Activated gamma-delta T cell treated with Interleukin-2 at 50 U/mL for 16 hours (primary cell): Measurements from ENCODE around the gene PHF21A.
A peak's percentile ranks its signal among the peaks of the same experiment; 100 is the strongest.

Experiments used
- DNase-seq: peaks from one replicate; pipeline ENCODE4 v3.0.0-alpha.2; 2020

PHF21A gene

DNA sequence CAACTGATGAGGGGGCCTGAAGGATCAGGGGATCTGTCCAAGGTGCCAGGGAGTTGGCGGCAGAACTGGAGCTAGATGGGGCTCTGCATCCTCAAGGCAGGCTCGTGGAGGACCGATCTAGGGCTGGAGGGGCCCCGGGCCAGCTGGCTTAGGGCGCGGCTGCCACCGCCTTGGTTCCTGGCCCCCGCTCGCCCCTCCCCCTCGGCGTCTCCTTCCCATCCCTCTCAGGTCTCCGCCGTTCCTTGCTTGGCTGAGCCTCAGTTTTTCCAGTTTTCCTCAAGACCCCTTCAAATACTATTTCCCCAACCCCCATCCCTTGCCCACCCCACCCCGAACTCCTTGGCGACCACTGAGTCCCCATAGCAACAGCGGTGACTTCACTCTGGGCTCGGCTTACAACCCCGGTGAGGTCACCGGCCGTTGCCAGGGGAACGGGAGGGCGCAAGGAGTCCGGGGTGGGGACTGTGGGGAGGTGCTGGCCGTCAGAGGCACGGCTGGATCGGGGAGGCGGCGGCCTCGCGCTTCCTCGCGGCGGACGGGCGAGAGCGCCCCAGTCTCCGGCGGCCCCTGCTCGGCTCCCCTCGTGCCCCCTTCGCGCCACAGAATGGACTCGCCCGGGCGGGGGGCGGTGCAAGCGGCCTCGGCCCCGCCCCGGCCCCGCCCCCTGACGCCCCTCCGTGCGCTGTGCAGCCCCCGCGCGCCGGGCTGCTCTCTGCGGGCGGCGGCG, 221.6 kb downstream of the PHF21A start:
- peak; percentile 57 for DNase-seq

DNA sequence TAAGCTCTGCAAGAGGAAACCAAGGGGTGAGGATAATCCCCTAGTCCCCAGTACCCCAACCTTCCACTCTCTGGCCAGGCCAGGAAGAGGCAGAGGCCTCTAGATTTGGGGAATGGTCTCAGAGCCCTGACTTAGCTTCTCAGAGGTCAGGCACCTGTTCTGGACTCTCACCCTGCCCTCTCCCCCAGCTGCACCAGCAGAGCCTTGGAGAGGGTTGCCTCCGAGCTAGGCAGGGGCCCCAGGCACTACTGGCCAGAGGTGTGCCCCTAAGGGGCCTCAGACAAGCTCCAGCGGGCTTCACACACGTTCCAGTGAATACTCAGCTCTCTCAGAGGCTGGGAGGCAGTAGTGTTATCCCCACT, 222.2 kb downstream of the PHF21A start:
- DNase-seq: no peak

DNA sequence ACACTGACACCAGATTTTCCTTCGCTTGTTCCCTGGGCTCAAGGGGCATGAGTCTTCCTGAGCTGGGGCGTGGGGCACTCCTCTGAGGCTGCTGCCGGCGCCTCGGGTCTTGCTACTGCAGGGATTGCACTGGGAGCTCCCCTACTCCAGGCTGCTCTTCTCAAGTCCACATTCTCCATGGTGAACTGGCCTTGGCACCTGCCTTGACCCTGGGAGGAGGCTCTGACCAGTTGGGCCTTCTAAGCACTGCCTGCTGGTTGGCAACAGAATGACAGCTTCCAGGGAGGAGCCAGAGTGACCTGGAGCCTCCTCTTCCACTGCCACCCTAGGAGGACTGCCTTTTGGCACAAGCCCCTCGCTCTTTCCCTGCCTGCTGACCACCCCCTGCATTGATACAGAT, 223.7 kb downstream of the PHF21A start:
- DNase-seq: no peak

DNA sequence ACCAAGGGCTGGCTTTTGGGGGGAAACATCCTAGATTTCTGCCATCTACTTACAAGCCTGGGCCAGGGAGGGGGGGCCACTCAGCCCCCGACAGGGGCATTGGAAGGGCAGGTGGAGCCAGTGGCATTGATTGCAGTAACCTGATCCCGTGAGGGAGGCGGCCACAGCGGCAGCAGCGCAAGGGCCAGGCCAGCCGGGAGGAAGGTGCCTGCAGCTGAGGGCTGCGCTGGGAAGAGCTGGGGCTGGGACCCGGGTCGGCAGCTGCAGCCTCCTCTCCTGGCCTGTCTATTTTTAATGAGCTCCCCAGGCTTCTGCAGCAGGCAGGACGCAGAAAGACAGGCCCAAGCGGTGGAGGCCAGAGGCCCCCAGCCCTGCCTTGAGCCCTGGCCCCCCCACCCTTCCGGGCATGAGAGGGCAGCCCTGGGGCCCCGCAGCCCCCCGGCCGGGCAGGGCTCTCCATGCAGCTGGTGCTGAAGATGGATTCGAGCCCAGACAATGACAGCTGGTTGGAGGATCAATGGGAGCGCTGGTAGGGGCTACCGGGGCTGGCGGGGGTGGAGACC, 224.8 kb downstream of the PHF21A start:
- DNase-seq: no peak

DNA sequence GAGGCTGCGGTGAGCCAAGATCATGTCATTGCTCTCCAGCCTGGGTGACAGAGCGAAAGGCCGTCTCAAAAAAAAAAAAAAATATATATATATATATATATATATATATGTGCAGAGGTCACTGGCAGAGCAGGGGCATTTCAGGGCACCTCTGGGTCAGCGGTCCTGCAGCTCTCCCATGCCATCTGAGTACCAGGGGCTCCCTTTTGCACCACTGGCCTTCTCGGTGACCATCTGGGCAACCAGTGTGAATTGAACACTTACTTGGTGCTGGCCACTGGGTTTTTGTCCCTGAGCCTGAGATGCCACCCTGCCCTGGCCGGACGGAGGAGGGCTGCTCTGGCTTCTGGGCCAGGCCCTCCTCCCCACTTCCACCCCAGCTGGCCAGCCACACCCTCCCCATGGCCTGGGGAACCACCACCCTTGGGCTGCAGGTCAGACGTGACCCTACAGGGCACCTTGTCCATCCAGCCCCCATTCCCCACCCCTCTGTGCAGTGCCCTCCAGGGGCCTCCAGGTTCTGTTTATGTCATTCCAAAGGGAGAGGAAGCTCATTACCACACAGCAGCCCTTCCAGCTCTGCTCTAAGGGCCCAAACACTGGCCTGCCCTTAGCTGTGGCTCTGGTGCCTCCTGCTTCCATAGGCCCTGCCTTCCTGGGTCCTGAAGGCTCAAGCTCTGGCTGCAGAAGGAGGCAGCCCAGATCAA, 225.5 kb downstream of the PHF21A start:
- no peak for DNase-seq

DNA sequence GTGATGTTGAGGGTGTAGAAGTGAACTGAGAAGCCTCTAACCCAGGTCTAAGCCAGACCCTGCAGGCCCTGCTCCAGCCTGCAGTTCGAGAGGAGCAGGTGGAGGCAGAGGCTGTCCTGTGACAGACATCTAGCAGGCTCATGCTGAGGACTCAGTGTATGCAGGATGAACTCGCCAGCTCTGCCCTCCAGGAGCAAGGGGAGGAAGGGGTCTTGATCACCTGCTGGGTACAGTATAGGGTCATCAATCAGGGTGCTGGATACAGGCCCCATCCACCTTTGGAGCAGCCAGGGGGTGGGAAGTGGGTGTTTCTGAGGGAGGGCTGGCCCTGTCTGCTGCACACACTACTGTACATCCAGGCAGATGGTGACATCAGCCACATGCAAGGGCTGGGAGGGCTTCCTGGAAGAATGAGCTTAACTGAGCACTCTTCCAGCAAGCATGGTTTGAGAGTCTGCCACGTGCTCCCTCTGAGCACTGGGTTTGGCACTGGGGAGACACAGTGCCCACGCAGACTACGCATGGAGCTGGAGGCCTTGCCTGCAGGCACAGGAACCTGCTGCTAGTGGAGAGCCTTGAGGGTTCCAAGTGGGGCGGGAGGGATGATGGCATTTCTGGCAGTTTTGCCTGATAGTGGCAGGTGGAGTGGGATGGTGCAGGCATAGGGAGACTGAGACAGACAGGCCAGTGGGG, 226.6 kb downstream of the PHF21A start:
- DNase-seq: no peak

DNA sequence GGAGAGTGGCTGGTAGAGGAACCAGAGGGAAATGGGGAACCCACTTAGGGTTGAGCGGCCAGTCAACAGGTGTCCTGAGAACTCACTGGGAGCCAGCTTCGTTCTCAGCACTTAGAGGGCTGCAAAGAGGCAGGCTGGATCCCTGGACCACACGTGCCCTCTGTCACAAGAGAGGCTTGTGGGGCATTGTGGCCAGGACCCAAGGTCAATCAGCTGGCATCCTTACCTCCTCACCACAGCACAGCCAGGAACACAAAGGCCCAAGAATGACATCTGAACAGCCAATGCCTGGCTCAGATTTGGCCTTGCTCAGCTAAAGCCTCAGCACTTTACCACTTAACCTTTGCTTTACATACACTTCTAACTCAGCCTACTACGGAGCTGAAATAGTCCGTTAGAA, 228.4 kb downstream of the PHF21A start:
- no peak for DNase-seq

DNA sequence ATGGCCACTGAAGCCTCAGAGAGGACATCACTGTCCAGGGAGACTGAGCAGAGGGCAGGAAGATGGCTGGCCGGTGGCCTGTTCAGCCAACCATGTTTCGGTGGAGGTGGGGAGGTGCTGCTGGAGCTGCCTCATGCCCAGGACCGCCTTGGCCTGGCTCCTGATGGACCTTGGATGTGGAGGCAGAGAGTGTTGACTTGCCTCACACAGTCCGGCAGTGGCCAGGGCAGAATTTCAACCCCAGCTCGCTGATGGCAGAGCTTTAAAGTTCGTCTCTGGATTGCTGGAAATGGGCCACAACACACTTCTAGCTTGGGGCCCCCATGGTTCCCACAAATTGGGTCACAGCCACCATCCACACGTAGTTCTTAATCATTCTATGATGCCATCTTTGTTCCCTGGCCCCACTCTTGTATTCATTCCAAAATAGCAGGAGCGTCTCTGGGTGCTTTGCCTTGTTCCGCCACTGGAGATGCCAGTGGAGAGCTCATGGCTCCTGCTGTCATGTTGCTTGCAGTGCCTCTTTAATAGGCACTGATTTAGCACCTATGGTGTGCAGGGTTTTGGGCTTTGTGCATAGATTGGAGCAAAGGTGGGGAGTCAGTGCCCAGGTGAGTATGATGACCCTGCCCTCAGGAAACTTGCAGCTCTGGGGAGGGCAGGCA, 230.2 kb downstream of the PHF21A start:
- no peak for DNase-seq

DNA sequence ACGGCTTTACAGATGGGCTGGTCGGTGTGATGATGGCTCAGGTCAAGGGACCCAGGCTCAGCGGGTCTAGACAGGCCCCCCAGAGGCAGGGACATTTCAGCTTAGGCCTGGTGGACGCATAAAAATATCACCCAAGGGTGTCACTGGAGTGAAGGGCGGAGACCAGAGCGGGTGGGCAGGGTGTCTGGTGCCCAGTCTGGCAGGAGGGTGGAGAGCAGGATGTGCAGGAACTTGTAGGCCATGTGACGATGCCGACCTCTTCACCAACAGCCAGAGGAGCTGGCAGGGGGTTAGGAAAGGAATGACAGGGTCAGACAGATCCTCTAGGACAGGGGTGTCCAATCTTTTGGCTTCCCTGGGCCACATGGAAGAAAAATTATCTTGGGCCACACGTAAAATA, 231.3 kb downstream of the PHF21A start:
- DNase-seq: no peak

DNA sequence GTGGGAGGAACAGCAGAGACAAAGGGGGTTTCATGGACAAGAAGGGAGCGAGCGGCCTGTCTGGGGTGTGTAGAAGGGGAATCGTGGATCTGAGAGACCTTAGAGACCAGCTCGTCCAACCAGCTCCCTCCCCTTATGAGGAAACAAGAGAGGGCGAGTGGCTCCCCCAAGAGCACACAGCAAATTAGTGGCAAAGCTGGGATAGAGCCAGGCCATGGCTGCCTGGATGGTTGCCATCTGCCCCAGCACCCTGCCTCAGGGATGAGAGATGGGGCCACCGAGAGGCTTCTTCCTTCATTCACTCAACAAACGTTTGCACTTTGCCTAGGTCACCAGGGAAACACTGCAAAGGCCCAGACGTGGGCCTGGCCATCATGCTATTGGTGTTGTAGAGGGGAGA, 231.7 kb downstream of the PHF21A start:
- DNase-seq: no peak

DNA sequence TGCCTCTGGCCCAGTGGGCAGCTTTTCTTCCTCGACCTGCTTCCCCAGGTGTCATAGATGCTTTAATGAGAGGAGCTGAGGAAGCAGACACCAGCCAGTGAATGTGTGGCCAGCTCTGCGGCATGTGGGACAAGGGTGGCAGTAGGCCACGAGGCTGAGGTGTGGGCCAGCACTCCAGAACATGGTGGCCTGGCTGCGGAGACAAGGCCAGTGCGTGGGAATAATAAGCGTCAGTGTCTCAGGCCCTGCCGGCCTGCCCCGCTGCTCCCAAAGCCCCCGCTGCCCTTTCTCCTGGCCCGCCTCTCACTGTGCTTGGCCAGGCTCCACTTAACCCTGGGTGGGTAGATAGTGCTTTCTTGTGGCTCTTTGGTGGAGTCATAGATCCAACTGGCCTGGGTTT, 233.7 kb downstream of the PHF21A start:
- no peak for DNase-seq

DNA sequence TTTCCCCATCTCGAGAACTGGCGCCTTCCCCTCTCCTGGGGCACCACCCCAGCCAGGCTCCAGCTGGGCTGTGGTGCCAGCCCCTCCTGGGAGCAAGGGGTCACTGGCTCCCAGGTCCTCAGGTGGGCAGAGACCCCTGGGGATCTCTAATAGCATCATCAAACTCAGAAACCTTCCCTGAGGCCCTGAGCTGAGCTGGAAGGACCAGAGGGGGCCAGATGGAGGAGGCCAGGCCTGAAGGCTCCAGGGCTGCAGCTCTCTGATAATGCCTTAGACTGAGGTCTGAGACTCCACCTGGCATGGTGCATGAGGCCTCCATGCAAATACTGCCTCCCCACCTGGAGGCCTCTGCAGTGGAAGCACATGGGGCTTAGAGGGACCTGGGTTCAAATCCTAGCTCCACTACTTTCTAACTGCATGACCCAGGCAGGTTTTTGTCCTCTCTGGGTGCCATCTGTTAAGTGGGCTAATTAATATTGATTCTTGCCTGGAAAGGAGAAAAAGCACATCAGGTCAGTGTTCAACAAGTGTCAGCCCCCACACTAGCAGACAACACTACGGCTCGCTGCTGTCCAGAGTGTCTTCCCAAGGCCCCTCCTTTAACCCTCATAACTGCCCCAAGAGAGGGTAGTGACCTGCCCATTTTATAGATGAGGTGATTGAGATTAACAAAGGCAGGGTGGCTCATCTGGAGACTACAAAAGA, 234.3 kb downstream of the PHF21A start:
- no peak for DNase-seq

DNA sequence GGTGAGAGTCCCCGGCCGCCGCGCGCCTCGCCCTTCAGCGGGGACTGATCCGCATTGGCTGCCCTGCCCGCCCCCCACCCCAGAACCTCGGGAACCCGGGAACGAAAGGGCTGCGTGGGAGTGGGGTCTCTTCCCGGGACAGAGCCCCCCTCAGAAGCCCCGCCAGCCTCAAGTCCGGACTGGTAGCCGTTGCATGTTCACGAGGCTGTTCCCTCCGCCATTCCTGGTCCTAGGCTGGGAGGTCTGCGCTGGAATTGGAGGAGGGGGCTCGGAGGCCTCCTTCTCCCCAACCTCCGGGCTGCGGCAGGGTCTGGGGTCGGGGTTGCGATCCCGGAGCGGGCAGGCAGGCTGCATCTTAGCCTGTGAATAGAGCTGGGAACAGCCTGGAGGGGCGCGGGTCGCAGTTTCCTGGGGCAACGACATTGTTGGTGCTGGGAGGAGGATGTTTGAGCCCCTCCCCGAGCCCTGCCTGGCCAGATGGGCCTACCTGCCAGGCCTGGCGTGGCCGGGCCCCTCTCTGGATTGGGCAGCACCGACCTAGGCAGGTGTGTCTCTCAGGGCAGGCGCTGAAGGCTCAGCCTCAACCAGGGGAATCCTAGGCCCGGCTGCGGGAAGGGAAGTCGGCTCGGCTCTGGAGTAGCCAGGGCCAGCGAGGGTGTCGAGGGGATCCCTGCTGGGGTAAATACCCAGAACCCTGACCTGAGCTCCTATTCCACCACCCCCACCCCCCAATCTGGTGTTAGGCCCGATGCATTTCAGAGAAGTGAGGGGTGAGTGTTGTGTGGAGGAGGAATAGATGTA, 235.1 kb downstream of the PHF21A start:
- no peak for DNase-seq

DNA sequence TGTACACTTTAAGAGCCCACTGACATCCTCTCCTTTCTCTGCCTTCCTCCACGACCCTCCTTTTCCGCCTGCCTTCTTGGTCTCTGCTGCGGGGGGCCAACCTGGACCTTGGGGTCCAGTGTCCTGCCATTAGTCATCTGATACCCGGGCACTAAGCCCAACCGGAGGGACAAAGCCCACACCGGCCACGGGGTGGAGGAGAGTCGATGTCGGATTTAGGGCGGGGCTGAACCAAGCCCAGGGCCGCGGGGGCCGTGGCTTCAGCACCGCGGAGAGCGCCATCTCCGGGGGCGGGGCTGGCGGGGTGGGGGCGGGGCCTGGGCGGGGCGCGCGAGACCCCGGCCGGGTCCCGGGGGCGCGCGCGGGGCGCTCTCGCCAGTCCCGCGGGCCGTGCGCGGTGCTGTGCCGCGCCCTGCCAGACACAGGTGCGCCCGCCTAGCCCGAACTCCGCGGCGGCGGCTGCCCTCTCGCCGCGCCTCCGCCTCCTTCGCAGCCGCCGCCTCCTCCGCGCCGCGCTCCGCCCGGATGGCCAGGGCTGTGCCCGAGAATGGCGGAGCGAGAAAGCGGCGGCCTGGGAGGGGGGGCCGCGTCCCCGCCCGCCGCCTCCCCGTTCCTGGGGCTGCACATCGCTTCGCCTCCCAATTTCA, 235.9 kb downstream of the PHF21A start, which contains the start of gene MAPK8IP1:
Gene MAPK8IP1 (plus strand): TSS at position 378 of the 647 bp plus-strand sequence. CDS start 170 bp downstream, at position 548.
- DNase-seq: peak; percentile 46

DNA sequence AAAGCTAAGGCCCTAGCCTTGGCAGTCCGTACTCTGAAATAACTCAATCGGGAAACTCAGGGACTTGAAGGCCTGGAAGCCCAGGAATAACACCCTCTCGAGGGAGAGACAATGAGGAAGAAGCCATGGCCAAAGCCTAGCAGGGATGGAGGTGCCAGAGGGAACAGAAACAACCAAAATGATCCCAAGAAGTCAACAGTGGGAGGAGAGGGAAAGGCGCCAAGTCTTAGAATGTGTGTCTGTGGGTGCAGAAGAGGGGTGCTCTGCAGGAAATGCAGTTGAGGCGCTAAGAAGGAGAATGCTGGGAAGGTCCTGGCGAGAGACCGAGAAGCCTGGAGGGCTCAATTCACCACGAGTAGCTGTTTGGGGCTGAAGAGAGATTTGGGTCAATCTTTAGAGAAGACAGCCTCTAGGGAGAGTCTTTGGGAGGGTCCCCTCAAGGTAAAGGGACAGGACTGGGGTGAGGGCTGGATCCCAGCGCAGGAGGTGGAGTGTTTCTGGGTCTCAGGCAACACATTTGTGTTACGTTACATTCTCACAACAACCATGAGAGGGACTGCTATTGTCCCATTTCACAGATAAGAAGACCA, 236.6 kb downstream of the PHF21A start:
- no peak for DNase-seq
